Fibroblast of villous mesenchyme (primary cell): ENCODE results near the gene CNEP1R1. TPM values are rescaled to one million over a fixed set of nuclear protein-coding genes. Genes with fewer than 3 reads are reported as not detected.

Experiments
- DNase-seq: peaks from one replicate; pipeline ENCODE4 v3.0.0-alpha.2; 2010; ENCODE audit warnings: low read depth
- H3K4me3 ChIP-seq: 2 replicates; pipeline ENCODE4 v1.5.1; 2011; ENCODE audit warnings: low read depth, mild to moderate bottlenecking, low read length
- CTCF ChIP-seq: IDR thresholded peaks from 2 replicates; pipeline ENCODE4 v1.5.1; 2012; ENCODE audit warnings: low read depth, mild to moderate bottlenecking, low read length; ENCODE audit not compliant: insufficient read depth
- total RNA-seq: library from RNA; depleted of rRNA; stranded (reverse); fragments of >200 nt; gene quantifications from 2 replicates; pipeline ENCODE4 v1.2.3, GENCODE V29; 2012

The CNEP1R1 gene
- total RNA-seq, 1 donor, result 44.5 TPM

DNA sequence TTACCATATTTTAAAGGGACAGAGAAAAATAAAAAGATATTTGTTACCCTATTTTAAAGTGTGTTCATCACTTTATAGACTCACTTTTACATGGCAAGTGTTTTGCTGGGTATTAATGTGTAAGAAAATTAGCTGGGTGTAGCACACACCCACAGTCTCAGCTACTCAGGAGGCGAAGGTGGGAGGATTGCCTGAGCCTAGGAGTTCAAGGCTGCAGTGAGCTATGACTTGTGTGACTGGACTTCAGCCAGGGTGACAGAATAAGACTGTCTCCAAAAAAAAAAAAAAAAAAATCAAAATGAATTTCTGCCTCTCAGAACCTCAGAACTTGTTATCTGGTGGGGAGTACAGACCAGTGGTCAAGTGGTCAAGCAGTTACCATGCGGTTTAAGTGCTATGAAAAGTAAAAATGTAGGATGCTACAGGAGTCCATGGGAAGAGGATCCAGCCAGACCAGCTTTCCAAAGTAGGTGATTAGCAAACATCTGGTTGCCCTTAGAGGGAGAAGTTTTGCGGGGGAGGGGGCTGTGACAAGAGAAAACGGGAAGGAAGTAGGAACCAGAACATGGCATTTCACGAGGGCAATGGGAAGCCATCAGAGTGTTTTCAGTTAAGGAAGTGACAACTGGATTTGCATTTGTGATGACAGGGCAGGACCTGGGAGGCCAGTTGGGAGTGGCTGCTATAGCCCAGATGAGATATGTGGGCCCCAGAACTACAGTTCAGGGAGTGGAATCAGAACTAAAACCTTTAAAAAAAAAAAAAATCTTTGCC, 13.9 kb downstream of the CNEP1R1 start:
- no peak for TF ChIP-seq CTCF
- DNase-seq, result no peak
- no peak overlapping the region for H3K4me3 ChIP-seq

DNA sequence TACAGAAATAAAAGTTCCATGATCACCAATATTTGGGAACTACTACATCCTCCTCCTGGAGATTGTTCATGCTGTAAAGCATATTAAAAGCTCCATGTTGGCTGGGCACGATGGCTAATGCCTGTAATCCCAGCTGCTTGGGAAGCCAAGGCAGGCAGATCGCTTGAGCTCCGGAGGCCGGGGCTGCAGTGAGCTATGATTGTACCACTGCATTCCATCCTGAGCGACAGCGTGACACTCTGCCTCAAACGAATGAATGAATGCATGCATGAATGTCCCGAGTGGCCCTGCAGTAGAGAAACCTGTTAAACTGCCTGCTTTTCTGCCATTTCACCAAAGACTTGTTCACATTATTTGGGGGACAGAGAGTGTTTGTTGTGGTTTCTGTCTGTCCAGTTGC, 15.0 kb downstream of the CNEP1R1 start:
- TF ChIP-seq CTCF, result no peak
- no peak overlapping the region for H3K4me3 ChIP-seq
- DNase-seq, result no peak

- H3K4me3 ChIP-seq, result no peak overlapping the region
- no peak for TF ChIP-seq CTCF
- no peak for DNase-seq
Measured at GRCh38 chr16:50040710-50041109, 15.7 kb downstream of the CNEP1R1 start.

- no peak for TF ChIP-seq CTCF
- H3K4me3 ChIP-seq, result no peak overlapping the region
- DNase-seq, result no peak
Measured at GRCh38 chr16:50043358-50043757, 18.3 kb downstream of the CNEP1R1 start.

GRCh38 chr16:50045412-50045811, 20.4 kb downstream of the CNEP1R1 start:
- no peak for TF ChIP-seq CTCF
- no peak overlapping the region for H3K4me3 ChIP-seq
- no peak for DNase-seq

- H3K4me3 ChIP-seq, result no peak overlapping the region
- no peak for TF ChIP-seq CTCF
- DNase-seq, result no peak
Measured at GRCh38 chr16:50046853-50047252, 21.8 kb downstream of the CNEP1R1 start.

DNA sequence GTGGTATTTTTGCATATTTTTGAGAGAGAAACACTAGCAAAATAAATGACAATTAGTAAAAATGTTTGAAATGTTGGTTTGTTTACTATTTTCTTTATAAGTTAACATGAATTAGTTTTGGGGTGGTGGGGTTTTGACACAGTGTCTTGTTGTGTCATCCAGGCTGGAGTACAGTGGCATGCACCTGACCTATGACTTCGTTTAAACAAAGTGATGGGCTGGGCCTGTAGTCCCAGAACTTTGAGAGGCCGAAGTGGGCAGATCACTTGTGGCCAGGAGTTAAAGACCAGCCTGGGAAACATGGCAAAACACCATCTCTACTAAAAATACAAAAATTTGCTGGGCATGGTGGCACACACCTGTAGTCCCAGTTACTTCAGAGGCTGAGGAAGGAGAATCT, 22.8 kb downstream of the CNEP1R1 start:
- DNase-seq, result no peak
- TF ChIP-seq CTCF, result no peak
- no peak overlapping the region for H3K4me3 ChIP-seq
